Lower leg skin (tissue), 3 donors: ENCODE results near the gene CCDC90B.
"Not testable (repeated sequence)": the region's sequence is repeated elsewhere in the genome, so short reads cannot be mapped to it uniquely, and the experiment has no call there.

Experiments
- POLR2A ChIP-seq, 2 donors: fragments of 450-650 bp; IDR thresholded peaks; one replicate each; pipeline ENCODE4 v1.6.1; 2016 to 2017; ENCODE audit warnings: antibody characterized with exemption in 2 of 2, mild to moderate bottlenecking in 1 of 2, moderate library complexity in 1 of 2
- TF ChIP-seq, protein P1 (sequence below), 3 donors: fragments of 450-650 bp; IDR thresholded peaks; one replicate each; pipeline ENCODE4 v1.5.1; 2016; ENCODE audit warnings: antibody characterized with exemption in 3 of 3, mild to moderate bottlenecking in 3 of 3, moderate library complexity in 2 of 3

DNA sequence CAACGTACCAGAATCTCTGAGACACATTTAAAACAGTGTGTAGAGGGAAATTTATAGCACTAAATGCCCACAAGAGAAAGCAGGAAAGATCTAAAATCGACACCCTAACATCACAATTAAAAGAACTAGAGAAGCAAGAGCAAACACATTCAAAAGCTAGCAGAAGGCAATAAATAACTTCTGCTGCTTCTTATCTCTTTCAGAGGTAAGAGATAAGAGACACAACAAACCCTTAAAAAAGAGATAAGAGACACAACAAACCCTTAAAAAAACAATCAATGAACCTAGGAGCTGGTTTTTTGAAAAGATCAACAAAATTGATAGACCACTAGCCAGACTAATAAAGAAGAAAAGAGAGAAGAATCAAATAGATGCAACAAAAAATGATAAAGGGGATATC, 17.1 kb downstream of the CCDC90B start:
- not testable (repeated sequence) for TF ChIP-seq POLR2A (IDR thresholded peaks at IDR 0.05)
- TF ChIP-seq, protein P1, sequence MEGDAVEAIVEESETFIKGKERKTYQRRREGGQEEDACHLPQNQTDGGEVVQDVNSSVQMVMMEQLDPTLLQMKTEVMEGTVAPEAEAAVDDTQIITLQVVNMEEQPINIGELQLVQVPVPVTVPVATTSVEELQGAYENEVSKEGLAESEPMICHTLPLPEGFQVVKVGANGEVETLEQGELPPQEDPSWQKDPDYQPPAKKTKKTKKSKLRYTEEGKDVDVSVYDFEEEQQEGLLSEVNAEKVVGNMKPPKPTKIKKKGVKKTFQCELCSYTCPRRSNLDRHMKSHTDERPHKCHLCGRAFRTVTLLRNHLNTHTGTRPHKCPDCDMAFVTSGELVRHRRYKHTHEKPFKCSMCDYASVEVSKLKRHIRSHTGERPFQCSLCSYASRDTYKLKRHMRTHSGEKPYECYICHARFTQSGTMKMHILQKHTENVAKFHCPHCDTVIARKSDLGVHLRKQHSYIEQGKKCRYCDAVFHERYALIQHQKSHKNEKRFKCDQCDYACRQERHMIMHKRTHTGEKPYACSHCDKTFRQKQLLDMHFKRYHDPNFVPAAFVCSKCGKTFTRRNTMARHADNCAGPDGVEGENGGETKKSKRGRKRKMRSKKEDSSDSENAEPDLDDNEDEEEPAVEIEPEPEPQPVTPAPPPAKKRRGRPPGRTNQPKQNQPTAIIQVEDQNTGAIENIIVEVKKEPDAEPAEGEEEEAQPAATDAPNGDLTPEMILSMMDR (IDR thresholded peaks at IDR 0.05) = not testable (repeated sequence)
